ENCODE measurements around the gene TRDMT1.

Gene TRDMT1

DNA sequence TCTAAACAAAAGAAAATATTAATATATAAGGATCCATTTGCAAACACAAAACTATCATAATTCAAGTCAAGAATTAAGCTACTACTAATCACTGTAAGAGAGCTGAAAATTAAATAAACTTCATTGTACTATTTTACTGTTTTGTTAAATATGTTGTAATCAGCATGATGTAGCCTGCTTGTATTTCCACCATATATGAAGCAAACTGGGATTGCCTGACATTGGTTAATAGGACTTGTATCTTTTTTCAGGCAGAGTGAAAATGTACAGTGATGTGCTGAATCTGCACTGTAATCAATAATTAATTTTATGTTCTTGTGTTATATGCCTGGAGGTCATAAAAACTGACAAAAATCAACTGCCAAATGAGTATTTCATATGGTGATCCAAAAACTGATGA, 25.4 kb downstream of the TRDMT1 start:
- no peak for DNase-seq (ENCODE audit: low read depth in 2 of 2)

DNA sequence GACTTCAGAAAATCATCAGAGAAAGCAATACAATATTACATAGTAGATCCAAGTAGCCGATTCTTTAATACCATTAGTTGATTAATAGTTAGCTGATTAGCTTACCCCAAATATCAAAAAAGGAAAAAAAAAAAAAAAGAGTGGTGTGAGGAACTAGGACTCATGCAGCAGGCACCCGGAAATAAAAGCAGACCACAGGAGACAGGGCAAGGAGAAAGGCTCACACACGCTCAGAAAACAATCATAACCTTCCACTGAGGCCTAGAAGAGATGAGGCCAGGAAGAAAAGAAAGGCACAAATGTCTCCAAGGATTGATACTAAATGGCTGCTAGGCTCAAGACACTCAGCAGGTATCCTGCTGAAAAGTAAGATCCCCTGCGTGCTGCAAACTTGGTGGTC, 25.9 kb downstream of the TRDMT1 start:
- no peak for DNase-seq (ENCODE audit: low read depth in 2 of 2)

DNA sequence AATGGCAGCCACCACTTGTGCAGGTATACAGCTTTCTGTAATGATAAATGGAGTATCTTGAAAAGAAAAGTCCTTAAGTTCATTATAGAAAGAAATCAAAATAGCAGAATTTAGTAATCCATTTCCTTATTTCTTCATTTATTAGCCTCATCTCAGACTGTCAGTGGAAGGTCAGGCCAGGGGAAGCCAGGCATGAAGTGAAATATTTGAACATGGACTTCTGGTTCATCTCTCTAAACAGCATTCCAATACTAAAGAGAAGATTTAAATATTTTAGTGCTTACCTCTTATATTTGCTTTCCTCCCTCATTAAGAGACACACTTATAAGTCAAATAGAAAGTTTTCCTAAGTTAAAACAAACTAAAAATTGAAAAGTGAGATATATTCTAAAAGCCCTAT, 26.8 kb downstream of the TRDMT1 start:
- DNase-seq (ENCODE audit: low read depth in 2 of 2), result no peak

DNA sequence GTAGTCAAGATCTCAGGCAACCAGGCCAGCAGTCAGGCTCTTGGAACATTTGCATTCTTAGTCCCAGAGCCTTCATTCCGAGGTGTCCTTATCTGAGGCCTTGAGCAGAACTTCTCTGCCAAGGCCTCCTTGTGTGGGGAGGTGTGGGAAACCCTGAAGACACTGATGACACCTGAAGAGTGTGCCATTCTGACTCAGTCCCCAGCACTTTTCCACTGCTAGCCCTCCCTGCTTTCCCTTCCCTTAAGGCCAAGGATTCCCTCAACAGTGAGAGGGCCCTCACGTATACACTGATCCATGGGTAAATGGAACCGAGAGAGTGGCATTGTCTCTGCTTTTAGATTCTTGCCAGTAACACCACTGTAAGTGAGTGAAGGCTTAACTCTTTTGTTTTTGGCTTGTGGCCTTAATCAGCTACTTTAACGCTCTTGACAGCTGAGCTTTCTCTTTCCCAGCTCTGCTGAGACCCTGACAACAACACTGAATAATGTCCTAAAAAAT, 30.3 kb downstream of the TRDMT1 start:
- no peak for DNase-seq (ENCODE audit: low read depth in 2 of 2)

DNA sequence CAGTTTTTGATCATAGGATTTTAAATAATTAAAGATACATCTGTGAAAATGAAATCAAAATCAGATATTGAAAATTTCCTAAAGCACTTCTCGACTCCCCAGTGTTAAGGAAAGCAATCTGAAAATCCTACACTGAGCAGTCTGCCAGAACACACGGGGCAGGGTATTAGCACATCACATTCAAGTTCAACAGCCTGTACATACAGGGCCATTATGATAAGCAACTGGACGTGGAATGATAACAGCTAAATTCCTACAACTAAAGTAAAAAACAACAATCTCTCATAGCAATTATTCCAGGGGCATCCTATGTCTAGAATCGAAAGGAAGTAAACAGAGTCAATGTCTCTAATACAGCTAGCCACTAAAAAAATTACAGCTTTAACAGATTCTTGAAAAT, 31.7 kb downstream of the TRDMT1 start:
- no peak for DNase-seq (ENCODE audit: low read depth in 2 of 2)

DNA sequence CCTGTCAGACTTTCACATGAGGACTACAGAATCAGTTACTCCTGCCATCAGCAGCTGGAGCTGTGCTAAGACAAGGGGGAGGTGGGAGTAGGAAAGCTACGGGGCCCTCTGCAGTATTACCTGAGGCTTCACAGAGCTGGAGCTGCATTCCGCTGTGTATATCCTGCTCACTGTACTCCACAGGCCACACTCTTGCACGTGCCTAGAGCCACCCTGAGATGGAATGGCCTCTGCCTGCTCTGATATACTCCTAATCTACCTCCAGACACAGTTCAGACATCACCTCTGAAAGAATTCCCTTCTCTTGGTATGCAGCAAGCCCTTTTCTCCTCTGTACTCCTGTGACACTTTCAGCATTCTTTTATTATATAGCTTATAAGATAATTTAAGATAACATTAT, 34.8 kb downstream of the TRDMT1 start:
- DNase-seq (ENCODE audit: low read depth in 2 of 2), result no peak

DNA sequence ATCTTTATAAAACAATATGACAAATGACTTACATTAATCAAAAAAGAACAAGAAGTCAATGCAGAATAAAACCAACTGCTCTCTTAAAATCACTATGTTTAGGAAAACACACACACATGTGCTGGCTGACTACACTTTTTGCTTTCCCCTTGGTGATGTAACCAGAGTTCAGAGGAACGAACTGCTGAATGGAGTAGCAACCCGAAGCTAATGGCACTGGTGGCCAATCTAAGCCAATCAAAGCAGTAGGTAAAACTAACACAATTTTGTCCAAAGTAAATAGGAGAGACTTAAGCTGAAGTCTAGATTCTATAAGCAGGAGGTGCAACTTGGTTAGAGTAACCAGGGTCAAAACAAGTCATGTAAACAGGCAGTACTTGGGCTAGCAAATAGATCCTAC, 38.6 kb downstream of the TRDMT1 start:
- no peak for DNase-seq (ENCODE audit: low read depth in 2 of 2)

DNA sequence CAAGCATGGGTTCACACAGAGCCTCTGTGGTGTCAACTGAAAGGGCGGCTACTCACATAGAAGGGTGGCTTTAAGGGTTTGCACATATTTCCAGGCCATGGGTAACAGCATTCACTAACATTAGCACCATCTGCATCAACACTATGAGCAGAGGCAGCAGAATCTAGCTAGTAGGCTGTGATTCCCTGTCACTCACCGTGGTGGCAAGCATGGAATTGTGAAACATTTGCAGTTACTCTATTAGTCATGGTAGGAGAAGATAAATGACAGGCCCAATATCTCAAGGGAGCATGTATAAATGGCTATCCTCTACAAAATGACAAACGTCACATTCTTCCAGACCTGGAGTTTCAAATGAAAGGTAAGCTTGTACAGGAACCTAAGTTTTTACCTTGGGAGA, 39.7 kb downstream of the TRDMT1 start:
- DNase-seq (ENCODE audit: low read depth in 2 of 2), result no peak

DNA sequence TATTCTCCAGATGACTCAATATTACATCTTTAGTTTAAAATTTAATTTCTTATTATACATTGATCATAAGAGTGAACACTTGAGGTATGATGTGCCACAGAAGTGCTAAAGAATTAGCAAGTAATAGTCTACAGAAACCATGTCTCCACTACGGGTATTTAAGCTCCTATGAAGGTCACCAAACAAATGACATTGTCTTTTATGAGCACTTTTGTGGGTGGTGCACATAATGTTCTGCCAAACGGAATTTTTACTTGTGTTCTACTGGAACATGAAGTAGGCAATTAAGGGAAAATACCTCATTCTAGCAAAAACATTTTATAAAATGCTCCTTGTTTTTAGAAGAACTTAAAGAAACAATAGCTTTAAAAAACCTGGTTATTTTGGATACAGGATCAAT, 44.4 kb downstream of the TRDMT1 start:
- DNase-seq (ENCODE audit: low read depth in 2 of 2), result no peak

DNA sequence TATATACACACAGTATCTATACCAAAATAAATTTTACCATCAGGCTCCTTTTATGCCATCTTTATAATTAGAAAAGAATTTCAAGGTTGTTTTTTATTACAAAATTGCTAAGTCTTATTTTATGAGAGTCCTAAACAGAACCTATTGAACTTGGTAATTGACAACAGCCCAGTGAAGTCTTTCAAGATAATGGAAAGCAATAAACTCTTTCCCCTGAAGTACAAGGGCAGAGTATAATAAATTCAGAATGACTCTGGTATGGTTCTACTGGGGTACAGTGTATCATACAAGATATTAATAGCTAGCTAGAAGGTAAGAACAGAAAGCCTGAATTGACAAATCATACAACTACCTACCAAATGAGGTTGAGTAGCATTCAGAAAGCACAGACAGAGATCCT, 45.6 kb downstream of the TRDMT1 start:
- no peak for DNase-seq (ENCODE audit: low read depth in 2 of 2)

DNA sequence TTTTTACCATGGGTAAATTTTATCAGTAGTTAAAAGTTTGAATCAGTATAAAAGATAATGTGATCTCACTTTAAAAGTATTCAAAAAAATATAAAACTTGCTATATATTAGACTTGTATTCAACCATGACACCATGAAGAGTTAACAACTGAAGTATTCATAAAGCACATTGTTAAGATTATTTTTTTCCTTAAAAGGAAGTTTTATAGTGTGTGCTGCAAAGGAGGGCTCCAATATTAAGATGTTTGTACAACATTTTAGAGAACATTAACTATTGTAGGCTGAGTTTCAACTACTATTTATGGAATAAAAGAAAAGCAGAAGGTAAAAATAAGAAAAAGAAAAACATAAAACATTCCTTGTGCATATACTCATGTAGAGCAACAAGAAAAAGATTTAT, 47.4 kb downstream of the TRDMT1 start:
- no peak for DNase-seq (ENCODE audit: low read depth in 2 of 2)

DNA sequence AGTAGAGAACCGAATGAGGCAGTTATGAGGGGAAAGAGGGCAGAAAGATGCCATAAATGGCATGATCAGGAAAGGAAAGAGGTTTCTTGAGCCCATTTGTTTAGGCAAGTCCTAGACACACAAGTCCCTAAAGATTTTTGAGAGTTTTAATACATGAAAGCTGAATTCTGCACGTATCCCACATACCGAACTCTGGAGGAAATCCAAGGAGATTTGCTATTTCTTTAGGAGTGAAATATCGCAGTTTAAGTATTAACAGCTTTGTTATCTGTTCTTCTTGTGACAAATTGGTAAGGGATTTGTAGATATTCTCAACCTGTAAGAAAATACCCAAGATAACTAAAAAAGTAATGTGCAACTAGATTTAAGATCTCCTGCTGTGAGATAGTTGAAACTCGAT, 48.2 kb downstream of the TRDMT1 start:
- no peak for DNase-seq (ENCODE audit: low read depth in 2 of 2)

DNA sequence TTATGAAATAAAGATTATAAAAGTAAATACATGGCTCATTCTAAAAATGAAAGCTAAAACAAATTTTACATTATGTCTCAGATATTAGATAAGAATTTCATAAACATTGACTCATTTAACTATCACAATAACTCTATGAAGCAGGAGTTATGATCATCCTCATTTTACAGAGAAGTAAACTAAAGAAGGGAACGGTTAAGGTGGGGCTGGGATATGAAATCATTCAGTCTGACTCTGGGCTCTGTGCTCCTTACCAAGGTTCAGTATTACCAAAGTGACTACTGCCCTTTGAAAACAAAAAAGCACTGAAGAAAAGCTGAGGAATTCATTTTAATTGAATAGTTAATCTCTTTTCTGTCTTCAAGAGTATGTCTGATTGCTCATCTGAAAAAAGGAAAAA, 49.8 kb downstream of the TRDMT1 start:
- DNase-seq (ENCODE audit: low read depth in 2 of 2), result no peak

DNA sequence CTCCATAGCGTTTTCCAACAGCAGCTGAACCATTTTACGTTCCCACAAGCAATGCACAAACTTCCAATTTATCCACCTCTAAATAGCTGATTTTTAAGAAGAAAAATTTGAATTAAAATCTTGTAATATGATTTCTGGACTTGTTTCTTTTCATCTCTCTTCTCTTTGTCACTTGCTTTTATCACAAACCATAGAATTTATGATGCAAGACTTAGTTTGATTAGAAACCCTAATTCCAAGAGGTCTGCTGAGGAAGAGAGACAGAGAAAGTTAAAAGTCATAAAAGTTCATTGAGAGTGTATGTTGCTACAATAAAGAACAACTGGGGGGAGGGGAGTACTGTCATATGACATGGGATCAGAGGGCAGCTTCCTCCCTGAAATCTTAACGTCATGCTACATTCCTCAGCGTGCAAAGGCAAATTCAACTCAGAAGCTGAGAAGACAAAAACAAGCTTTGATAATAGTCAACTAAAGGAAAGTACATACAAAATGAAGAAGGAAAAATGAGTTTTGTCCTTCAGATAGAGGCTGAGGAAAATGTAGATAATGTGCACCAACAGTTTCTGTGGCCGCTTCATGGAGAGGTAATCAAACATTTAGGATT, 53.5 kb downstream of the TRDMT1 start:
- no peak for DNase-seq (ENCODE audit: low read depth in 2 of 2)

DNA sequence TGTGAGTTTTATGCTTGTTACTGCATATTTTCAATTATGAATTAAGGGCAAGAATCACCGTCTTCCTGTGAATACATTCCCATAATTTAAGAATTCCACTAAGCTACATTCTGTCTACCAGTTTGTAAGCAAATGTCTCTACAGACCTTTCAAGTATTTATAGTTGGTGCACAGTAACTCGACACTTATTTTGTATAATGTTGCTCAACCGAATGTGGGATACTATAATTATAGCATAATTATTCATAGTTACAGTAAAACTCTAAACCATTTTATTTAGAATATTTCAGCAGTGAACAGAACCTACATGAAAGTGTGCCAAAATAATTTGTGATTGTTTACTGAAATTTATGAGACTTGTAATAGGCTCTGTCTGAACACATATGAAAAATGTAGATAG, 54.6 kb downstream of the TRDMT1 start:
- no peak for DNase-seq (ENCODE audit: low read depth in 2 of 2)

DNA sequence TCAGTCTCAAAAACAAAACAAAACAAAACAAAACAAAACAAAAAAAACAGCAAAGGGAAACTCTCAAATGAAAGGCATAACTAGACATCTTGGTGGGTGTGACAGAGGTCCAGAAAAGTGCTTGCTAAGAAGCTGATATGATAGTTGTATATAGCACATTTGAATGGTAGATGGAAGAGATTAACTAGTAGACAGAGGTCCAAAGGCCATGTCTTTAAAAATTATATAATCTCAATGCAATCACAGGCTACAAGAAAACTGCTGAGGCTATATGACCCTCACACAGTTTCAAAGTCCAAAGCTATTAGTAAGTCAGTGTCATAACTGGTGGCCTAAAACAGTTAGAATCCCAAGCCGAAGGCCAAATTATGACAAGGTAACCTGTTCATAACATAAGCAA, 56.2 kb downstream of the TRDMT1 start:
- DNase-seq (ENCODE audit: low read depth in 2 of 2), result no peak

DNA sequence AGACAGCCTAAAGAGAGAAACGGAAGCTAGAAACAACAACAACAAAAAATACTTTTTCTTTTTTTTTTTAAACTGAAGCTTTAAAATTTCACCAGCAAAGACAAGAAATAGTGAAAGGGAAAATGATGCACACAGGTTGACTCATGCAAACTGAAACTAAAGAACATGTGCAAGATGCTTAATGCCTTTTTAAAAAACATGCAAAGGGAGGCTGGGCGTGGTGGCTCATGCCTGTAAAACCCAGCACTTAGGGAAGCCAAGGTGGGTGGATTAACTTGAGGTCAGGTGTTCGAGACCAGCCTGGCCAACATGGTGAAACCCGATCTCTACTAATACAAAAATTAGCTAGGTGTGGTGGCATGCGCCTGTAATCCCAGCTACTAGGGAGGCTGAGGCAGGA, 56.7 kb downstream of the TRDMT1 start:
- DNase-seq (ENCODE audit: low read depth in 2 of 2), result peak; percentile 40 to 41

DNA sequence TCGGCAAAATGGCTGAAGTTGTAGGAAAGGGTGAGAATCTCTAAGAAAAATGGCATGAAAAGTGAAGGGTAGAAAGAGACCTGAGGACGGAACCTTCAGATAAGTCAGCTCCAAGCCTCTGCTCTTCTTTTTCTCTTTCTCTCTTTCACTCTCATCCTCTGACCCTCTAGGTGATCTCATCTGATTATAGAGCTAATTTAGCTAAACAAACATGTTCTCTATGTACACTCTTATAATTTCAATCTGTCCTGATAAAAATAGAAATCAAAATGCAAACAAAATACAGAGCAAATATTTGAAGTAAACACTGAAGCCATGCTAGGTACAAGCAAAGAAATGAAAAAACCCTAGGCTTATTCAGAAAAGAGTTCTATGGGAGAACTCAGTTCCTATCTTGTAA, 57.4 kb downstream of the TRDMT1 start:
- DNase-seq (ENCODE audit: low read depth in 2 of 2), result no peak

DNA sequence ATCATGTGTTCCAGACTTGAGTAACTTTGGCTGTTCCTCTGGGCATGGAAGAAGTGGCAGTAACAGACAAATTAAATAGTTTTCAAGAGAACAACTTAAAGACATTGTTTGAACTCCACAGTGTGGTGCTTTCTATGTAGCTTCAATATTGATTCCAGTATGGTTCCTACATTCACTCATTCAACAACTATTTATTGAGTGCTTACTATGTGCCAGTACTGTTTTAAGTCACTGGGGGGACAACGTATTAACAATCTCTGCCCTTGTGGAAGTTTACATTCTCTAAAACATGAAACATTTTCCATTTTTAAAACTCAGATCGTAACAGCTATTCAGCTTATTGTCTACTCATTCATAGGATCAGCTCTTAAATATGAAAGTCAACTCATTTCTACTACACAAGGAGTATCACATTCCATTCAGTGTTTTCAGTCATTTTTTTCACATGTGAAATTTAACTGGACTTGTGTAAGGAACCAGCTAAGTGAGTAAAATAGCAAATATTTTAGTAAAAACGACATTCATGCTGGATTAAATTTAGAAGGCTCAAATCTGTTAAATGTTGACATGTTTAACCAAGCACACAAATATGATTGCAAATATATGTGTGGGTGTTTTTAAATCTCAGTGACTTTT, 58.3 kb downstream of the TRDMT1 start:
- no peak for DNase-seq (ENCODE audit: low read depth in 2 of 2)

DNA sequence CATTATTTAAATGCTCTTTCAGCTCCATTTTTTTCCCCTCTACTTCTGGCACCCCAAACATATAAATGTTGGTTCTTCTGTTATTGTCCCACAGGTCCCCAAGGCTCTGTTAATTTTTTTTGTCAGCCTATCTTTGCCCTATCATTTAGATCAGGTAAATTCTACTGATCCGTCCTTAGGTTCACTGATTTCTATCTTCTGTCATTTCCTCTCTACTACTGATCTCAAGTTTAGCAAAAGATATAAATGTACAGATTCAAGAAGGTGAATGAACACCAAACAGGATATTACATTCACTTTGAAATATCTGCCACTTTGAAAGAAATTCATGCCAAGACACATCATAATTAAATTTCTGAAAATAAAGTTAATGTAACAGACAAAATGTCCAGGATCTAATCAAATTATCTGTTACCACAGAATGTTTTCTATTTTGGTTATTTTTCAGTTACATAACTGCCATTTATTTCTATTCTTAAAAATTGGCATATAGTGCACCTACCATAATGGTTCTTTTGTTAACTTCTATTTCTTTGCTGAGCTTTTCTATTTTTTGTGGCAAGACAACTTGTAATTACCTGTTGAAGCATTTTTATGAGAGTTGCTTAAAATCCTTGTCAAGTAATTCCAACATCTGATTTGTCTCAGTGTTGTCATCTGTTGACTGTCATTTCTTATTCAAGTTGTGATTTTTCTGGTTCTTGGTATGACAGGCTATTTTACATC, 59.8 kb downstream of the TRDMT1 start:
- no peak for DNase-seq (ENCODE audit: low read depth in 2 of 2)

DNA sequence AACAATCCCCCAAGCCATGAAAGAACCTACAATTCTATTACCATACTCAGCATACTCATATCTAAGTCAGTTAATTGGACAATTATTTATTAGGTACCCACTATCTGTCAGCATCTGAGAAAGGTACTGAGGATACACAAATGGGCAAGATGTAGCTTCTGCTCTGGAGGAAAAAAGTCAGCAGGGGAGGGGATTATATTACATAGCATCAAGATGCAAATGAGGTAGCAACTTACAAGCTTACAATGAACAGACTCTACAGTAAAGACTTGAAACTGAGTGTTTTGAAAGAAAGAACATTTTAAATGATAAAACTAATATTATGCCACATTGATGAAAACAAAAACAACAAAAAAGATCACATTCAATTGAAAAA, 61.1 kb downstream of the TRDMT1 start:
- no peak for DNase-seq (ENCODE audit: low read depth in 2 of 2)

DNA sequence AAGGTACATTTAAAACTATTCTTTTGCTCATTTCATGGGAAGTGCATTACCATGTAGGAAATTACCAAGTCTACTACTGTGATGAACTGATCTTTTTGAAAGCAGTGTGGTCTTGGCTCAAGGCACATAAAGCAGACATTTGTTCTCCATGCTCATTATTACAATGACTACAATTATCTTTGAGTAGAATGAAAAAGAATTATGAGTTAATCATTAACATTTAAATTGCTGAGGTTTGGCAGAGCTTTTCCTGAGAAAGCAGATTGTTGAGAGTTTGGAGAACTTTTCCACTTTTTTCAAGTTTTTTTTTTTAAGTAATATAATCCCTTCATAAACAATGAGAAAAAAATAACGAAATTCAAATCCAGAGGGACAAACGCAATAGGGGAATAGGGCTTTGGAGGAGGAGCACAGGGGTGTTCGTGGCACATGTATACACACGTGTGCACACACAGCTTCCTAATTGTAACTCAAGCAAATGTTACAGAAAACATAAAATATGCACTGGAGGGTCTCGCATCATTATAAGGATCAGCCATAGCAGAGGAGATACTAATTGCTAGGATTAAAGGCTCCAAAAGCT, 62.9 kb downstream of the TRDMT1 start:
- DNase-seq (ENCODE audit: low read depth in 2 of 2), result no peak

DNA sequence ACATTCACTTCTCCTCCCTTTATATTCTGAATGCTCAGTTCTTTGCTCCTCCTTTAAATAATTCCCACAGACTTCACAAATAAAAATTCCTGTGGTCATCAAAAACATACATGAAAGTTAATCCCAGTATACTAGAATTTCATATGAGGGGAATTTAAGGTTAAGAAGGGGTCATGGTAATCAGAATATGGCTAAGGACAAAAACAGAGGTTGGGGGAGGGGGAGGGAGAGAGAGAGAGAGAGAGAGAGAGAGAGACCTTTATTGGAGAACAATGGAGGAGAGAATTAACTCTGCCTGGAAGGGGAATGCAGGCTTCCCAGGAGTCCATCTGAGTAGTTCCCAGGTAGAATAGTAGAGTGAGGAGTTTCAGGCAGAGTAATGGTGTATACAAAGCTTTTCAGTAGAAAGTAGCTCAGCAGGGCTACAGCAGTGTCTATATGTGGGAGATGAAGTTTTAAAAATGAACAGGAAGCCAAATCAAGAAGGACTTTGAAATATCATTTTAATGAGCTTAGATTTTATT, 66.7 kb downstream of the TRDMT1 start:
- no peak for DNase-seq (ENCODE audit: low read depth in 2 of 2)

Measured in stimulated activated CD4-positive, alpha-beta T cell treated with anti-CD3 and anti-CD28 coated beads, Interleukin-12 subunit alpha, Interleukin-12 subunit beta, amount 100 ng/mL, for 24 hours (primary cell).